Left ventricle myocardium inferior (tissue), 1 donor: ENCODE results near the gene POLR2F. TPM values are rescaled to one million over a fixed set of nuclear protein-coding genes. Genes with fewer than 3 reads are reported as not detected.

ENCODE experiments used
- DNase-seq: peaks from one replicate; pipeline ENCODE4 v3.0.0-alpha.2; 2020
- H3K27ac ChIP-seq: fragments of 200-600 bp; replicated peaks from 2 replicates; pipeline ENCODE4 v1.8.0; 2021
- H3K27me3 ChIP-seq: fragments of 200-600 bp; 2 replicates; pipeline ENCODE4 v1.8.0; 2021; ENCODE audit warnings: low read depth
- H3K36me3 ChIP-seq: fragments of 200-600 bp; 2 replicates; pipeline ENCODE4 v1.8.0; 2021
- H3K4me1 ChIP-seq: fragments of 200-600 bp; 2 replicates; pipeline ENCODE4 v1.8.0; 2021
- H3K4me3 ChIP-seq: fragments of 200-600 bp; 2 replicates; pipeline ENCODE4 v1.8.0; 2021; ENCODE audit warnings: mild to moderate bottlenecking, moderate library complexity
- H3K9me3 ChIP-seq: fragments of 200-600 bp; replicated peaks from 2 replicates; pipeline ENCODE4 v1.8.0; 2021
- CTCF ChIP-seq: fragments of 200-600 bp; IDR thresholded peaks from 2 replicates; pipeline ENCODE4 v1.8.0; 2021; ENCODE audit warnings: antibody characterized with exemption, mild to moderate bottlenecking, borderline replicate concordance
- intact Hi-C: fragments of 100-400 bp; cut with micrococcal nuclease; formaldehyde crosslinking; loops from one replicate; pipeline ENCODE4 v1.11.0; 2022
- total RNA-seq: library from RNA; stranded (reverse); fragmentation: NEBNext Ultra II Directional; extraction: Animal tissue kit (Norgen Biotek cat#: 25700); gene quantifications from one replicate; pipeline ENCODE4 v1.2.1, GENCODE V29; 2021
- donor health status: DM: no; HTN: yes; CAD: no; lungs with severe emphysema.

POLR2F gene
- total RNA-seq, 1 donor from 2014 or later = 79.3 TPM

- DNase-seq = no peak
- Histone ChIP-seq H3K4me3 (no peak overlapping the region), H3K9me3 (no peaks in the 10 kb centered on the region), H3K4me1 (peaks cover 23% of the 10 kb centered on the region), H3K27ac (no peak overlapping the region), H3K36me3 (peaks cover 25% of the 10 kb centered on the region), H3K27me3 (no peaks in the 10 kb centered on the region)
- intact Hi-C loops = loop anchor here (10.0 kb wide), 1 partner anchor 154 kb away; no protein-coding TSS in a partner anchor
- TF ChIP-seq CTCF = no peak
Observed at GRCh38 chr22:37968452-37969251, 15.2 kb downstream of the POLR2F start.

- no peak for TF ChIP-seq CTCF
- H3K4me3 ChIP-seq = no peak overlapping the region
- intact Hi-C loops = no loop called here
- H3K27me3 ChIP-seq = no peaks in the 10 kb centered on the region
- no peak for DNase-seq
- peaks cover 25% of the 10 kb centered on the region for H3K36me3 ChIP-seq
- H3K27ac ChIP-seq = no peak overlapping the region
- no peaks in the 10 kb centered on the region for H3K9me3 ChIP-seq
- H3K4me1 ChIP-seq = peaks cover 10% of the 10 kb centered on the region
Observed at GRCh38 chr22:37970864-37971263, 17.4 kb downstream of the POLR2F start.

- no peak for TF ChIP-seq CTCF
- Histone ChIP-seq H3K36me3 (peaks cover 26% of the 10 kb centered on the region), H3K27ac (no peak overlapping the region), H3K27me3 (no peaks in the 10 kb centered on the region), H3K9me3 (no peaks in the 10 kb centered on the region), H3K4me3 (no peak overlapping the region), H3K4me1 (peaks cover 1% of the 10 kb centered on the region)
- intact Hi-C loops = no loop called here
- DNase-seq = no peak
Observed at GRCh38 chr22:37971475-37972434, 18.3 kb downstream of the POLR2F start.

- Histone ChIP-seq H3K27ac (no peak overlapping the region), H3K9me3 (no peaks in the 10 kb centered on the region), H3K27me3 (no peaks in the 10 kb centered on the region), H3K4me1 (no peaks in the 10 kb centered on the region), H3K36me3 (peaks cover 18% of the 10 kb centered on the region), H3K4me3 (no peak overlapping the region)
- TF ChIP-seq CTCF = no peak
- intact Hi-C loops = no loop called here
- no peak for DNase-seq
Observed at GRCh38 chr22:37972527-37972926, 19.0 kb downstream of the POLR2F start.

- Histone ChIP-seq H3K4me3 (no peak overlapping the region), H3K4me1 (no peaks in the 10 kb centered on the region), H3K27ac (no peak overlapping the region), H3K9me3 (no peaks in the 10 kb centered on the region), H3K36me3 (peaks cover 8% of the 10 kb centered on the region), H3K27me3 (no peaks in the 10 kb centered on the region)
- TF ChIP-seq CTCF = no peak
- intact Hi-C loops = no loop called here
- DNase-seq = no peak
Observed at GRCh38 chr22:37973271-37974170, 20.0 kb downstream of the POLR2F start.
